Loucy (cell line): ENCODE results near the gene PGK2.

Source experiments
- CTCF ChIP-seq: fragments of 200-600 bp; sonication (generic); conservative IDR thresholded peaks from 2 replicates; pipeline ENCODE4 v1.5.1; 2014; ENCODE audit warnings: mild to moderate bottlenecking, antibody characterized with exemption, low read length
- EZH2phosphoT487 ChIP-seq: fragments of 200-600 bp; IDR thresholded peaks from 2 replicates; pipeline ENCODE4 v1.6.1; 2018; ENCODE audit warnings: antibody characterized with exemption, mild to moderate bottlenecking, moderate library complexity, borderline replicate concordance

GRCh38 chr6:49736017-49736508, 51.0 kb downstream of the PGK2 start:
- TF ChIP-seq CTCF: no peak
- TF ChIP-seq EZH2phosphoT487: no peak
